Heart left ventricle (tissue), 16 donors: ENCODE results near the gene NPR1. TPM values are rescaled to one million over a fixed set of nuclear protein-coding genes. Genes with fewer than 3 reads are reported as not detected.

Source experiments
- ATAC-seq, 4 donors: fragments of 200-7000 bp; cut with Tn5 transposase; one replicate each; pipeline ENCODE4 v1.9.1; 2020 to 2022; ENCODE audit warnings: moderate library complexity in 4 of 4, mild to moderate bottlenecking in 3 of 4, moderate number of reproducible peaks in 1 of 4
- DNase-seq, 5 donors: peaks; one replicate each; pipeline ENCODE4 v3.0.0-alpha.2; 2020
- H3K27ac ChIP-seq, 12 donors: fragments of 200-600 bp; sonication (generic) in 4 of 12; one replicate each; pipeline versions ENCODE4 v1.5.0 to v1.8.0; 2016 to 2022; ENCODE audit warnings: mild to moderate bottlenecking in 2 of 12
- H3K27me3 ChIP-seq, 9 donors: fragments of 200-600 bp; sonication (generic) in 2 of 9; one replicate each; pipeline versions ENCODE4 v1.5.1 to v1.8.0; 2016 to 2022; ENCODE audit warnings: mild to moderate bottlenecking in 3 of 9
- H3K36me3 ChIP-seq, 9 donors: fragments of 200-600 bp; sonication (generic) in 2 of 9; one replicate each; pipeline versions ENCODE4 v1.5.0 to v1.8.0; 2018 to 2022; ENCODE audit warnings: mild to moderate bottlenecking in 2 of 9
- H3K4me1 ChIP-seq, 12 donors: fragments of 200-600 bp; sonication (generic) in 4 of 12; one replicate each; pipeline versions ENCODE4 v1.5.0 to v1.8.0; 2016 to 2022; ENCODE audit warnings: mild to moderate bottlenecking in 3 of 12
- H3K4me3 ChIP-seq, 12 donors: fragments of 200-600 bp; sonication (generic) in 4 of 12; one replicate each; pipeline versions ENCODE4 v1.5.0 to v1.8.0; 2017 to 2022; ENCODE audit warnings: mild to moderate bottlenecking in 9 of 12, moderate library complexity in 4 of 12
- H3K9me3 ChIP-seq, 12 donors: fragments of 200-600 bp; sonication (generic) in 4 of 12; one replicate each; pipeline versions ENCODE4 v1.5.0 to v1.8.0; 2016 to 2022; ENCODE audit warnings: mild to moderate bottlenecking in 1 of 12
- POLR2A ChIP-seq, 2 donors: fragments of 450-650 bp; IDR thresholded peaks; one replicate each; pipeline ENCODE4 v1.6.1; 2017; ENCODE audit warnings: antibody characterized with exemption in 2 of 2, mild to moderate bottlenecking in 2 of 2, moderate library complexity in 2 of 2
- WGBS, 4 donors: extraction: QIAGEN DNeasy Blood & Tissue Kit in 2 of 4; methylation state at CpG; one replicate each; pipeline versions ENCODE4 v1.1.5 to v1.1.7; 2013 to 2018; 5-methylcytosine and 5-hydroxymethylcytosine counted together
- intact Hi-C, 10 donors: fragments of 100-400 bp; cut with DNase I; formaldehyde crosslinking; loops; one replicate each; pipeline versions ENCODE4 v1.11.1 to v1.14.2; 2022
- polyA plus RNA-seq, 2 donors: library from polyadenylated mRNA; stranded (reverse); fragments of 200-250 nt; gene quantifications; one replicate each; pipeline ENCODE4 v1.2.3, GENCODE V29; 2013
- total RNA-seq, 9 donors: library from RNA; depleted of rRNA in 2 of 9; stranded (reverse); fragments of >200 nt in 2 of 9; fragmentation: NEBNext Ultra II Directional in 3 of 9; extraction: Animal tissue kit (Norgen Biotek cat#: 25700) in 3 of 9; gene quantifications; one replicate each; pipeline versions ENCODE4 v1.1.0 to v1.2.4, GENCODE V29; 2016 to 2023
- TF ChIP-seq, protein P1 (sequence below), 12 donors: fragments of 200-600 bp; sonication (generic) in 4 of 12; IDR thresholded peaks; one replicate each; pipeline versions ENCODE4 v1.5.0 to v1.8.0; 2018 to 2022; ENCODE audit warnings: antibody characterized with exemption in 12 of 12, mild to moderate bottlenecking in 5 of 12
- donor health status: ischemic (EF 13 %, LVEDD 7.1; RV severe dilation, severe dysfunction).
- donor health status: healthy with polysubstance abuse.
- donor health status: DM: no; HTN: yes; CAD: no.
- donor health status: DM: no; HTN: no; CAD: no.
- donor health status: ischemic (EF 25% LVEDD 6.9; RV normal size, moderate dysfunction).
- donor health status: ischemic (EF 25% LVEDD 5.7; RV mildly dilated, moderate dysfunction).
- donor health status: healthy.
- donor health status: DM: yes; HTN: yes; CAD: no.
- donor health status: ischemic (EF 35%, LVEDD 5.7; RV mildly dilated, moderate dysfunction).
- donor health status: nonischemic (EF 11% LVEDD 7.7; RV severe dilation, severe dysfunction).
- donor health status: DM: yes; HTN: yes; CAD: no.
- donor health status: PGD.
- donor health status: ischemic (EF 29% LVEDD 5.4; RV normal size, mild dysfunction).
- donor health status: nonischemic (EF 23%, LVEDD 6.1; RV moderate dilation, normal function).

The NPR1 gene
- total and polyA plus RNA-seq, 11 donors = 7.1 to 26.9 (median 12.2) TPM

GRCh38 chr1:153649137-153649862 lies 29.2 kb upstream of the NPR1 start:
- Histone ChIP-seq H3K4me1 (peaks cover 0 to 49% (median 13%) of the 10 kb centered on the region in 12 donors), H3K4me3 (no peak overlapping the region), H3K36me3 (peaks cover 0 to 33% (median 25%) of the 10 kb centered on the region in 9 donors), H3K9me3 (no peaks in the 10 kb centered on the region), H3K27me3 (no peaks in the 10 kb centered on the region), H3K27ac (peak overlapping the region in 2 of 12 donors; percentile 12 to 28)
- no peak for TF ChIP-seq POLR2A (IDR thresholded peaks at IDR 0.05)
- TF ChIP-seq, protein P1, sequence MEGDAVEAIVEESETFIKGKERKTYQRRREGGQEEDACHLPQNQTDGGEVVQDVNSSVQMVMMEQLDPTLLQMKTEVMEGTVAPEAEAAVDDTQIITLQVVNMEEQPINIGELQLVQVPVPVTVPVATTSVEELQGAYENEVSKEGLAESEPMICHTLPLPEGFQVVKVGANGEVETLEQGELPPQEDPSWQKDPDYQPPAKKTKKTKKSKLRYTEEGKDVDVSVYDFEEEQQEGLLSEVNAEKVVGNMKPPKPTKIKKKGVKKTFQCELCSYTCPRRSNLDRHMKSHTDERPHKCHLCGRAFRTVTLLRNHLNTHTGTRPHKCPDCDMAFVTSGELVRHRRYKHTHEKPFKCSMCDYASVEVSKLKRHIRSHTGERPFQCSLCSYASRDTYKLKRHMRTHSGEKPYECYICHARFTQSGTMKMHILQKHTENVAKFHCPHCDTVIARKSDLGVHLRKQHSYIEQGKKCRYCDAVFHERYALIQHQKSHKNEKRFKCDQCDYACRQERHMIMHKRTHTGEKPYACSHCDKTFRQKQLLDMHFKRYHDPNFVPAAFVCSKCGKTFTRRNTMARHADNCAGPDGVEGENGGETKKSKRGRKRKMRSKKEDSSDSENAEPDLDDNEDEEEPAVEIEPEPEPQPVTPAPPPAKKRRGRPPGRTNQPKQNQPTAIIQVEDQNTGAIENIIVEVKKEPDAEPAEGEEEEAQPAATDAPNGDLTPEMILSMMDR (IDR thresholded peaks at IDR 0.05) = no peak
- 37 to 62% (median 53%) methylated on average over 3 of the region's 3 CpGs for WGBS, 4 donors
- intact Hi-C loops = no loop called here
- DNase-seq (no peak), ATAC-seq (peak in 2 of 4 donors; percentile 3 to 9)

DNA sequence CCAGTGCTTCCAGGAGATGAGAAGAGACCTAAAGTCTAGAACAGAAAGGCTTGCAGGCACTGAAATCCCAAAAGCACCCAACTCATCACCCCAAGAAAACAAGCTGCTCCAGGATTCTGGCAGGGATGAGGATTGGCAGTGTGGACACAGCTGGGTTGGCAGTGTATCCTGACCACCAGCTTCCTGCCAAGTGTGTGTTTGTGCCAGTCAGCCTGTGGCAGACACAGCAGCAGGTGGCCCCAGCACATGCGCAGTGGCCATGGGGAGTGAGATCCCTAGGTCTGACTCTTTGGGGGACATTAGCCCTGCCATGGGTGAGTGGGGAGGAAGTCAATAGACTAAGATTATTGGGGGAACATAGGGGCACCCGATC lies 28.6 kb upstream of the NPR1 start:
- no peaks in the 10 kb centered on the region for H3K9me3 ChIP-seq
- H3K4me3 ChIP-seq = no peak overlapping the region
- DNase-seq (peak in 4 of 5 donors; percentile 46 to 82 (median 78)), ATAC-seq (peak; percentile 57 to 87 (median 76))
- H3K36me3 ChIP-seq = peaks cover 0 to 27% (median 19%) of the 10 kb centered on the region in 9 donors
- H3K4me1 ChIP-seq = peaks cover 0 to 46% (median 9%) of the 10 kb centered on the region in 12 donors
- 70 to 85% (median 81%) methylated on average over 2 of the region's 2 CpGs for WGBS, 4 donors
- no peak for TF ChIP-seq POLR2A (IDR thresholded peaks at IDR 0.05)
- TF ChIP-seq, protein P1 (IDR thresholded peaks at IDR 0.05) = no peak
- intact Hi-C loops = loop anchor here in 2 of 10 donors (5.0 to 10.0 kb wide), 2 partner anchors 48 to 75 kb away; no protein-coding TSS in a partner anchor
- H3K27ac ChIP-seq = peak overlapping the region in 2 of 12 donors; percentile 12 to 28
- no peaks in the 10 kb centered on the region for H3K27me3 ChIP-seq

- no peaks in the 10 kb centered on the region for H3K9me3 ChIP-seq
- TF ChIP-seq, protein P1 (IDR thresholded peaks at IDR 0.05) = no peak
- ATAC-seq (no peak), DNase-seq (no peak)
- no peak overlapping the region for H3K4me3 ChIP-seq
- no peaks in the 10 kb centered on the region for H3K27me3 ChIP-seq
- peaks cover 0 to 8% (median under 1%) of the 10 kb centered on the region in 9 donors for H3K36me3 ChIP-seq
- intact Hi-C loops = loop anchor here in 2 of 10 donors (5.0 to 10.0 kb wide), 2 partner anchors 49 to 77 kb away; no protein-coding TSS in a partner anchor
- no peak overlapping the region for H3K27ac ChIP-seq
- WGBS, 4 donors = 83 to 94% (median 88%) methylated on average over 1 of the region's 1 CpG
- H3K4me1 ChIP-seq = peaks cover 0 to 28% (median 9%) of the 10 kb centered on the region in 12 donors
Observed at GRCh38 chr1:153651771-153652170, 26.7 kb upstream of the NPR1 start.

GRCh38 chr1:153652805-153653500 lies 25.5 kb upstream of the NPR1 start:
- Histone ChIP-seq H3K4me3 (no peak overlapping the region), H3K4me1 (peaks cover 0 to 23% (median 8%) of the 10 kb centered on the region in 12 donors), H3K36me3 (no peaks in the 10 kb centered on the region), H3K9me3 (no peaks in the 10 kb centered on the region), H3K27ac (peak overlapping the region in 11 of 12 donors; percentile 4 to 82 (median 43)), H3K27me3 (no peaks in the 10 kb centered on the region)
- ATAC-seq (peak in 2 of 4 donors; percentile 26 to 29), DNase-seq (no peak)
- intact Hi-C loops = loop anchor here in 2 of 10 donors (5.0 to 10.0 kb wide), 2 partner anchors 51 to 78 kb away; no protein-coding TSS in a partner anchor
- TF ChIP-seq, protein P1 (IDR thresholded peaks at IDR 0.05) = no peak
- no peak for TF ChIP-seq POLR2A (IDR thresholded peaks at IDR 0.05)
- WGBS, 4 donors = 39 to 65% (median 57%) methylated on average over 3 of the region's 3 CpGs
